NT2/D1 (cell line): ENCODE measurements around the gene LAMTOR2.

Source experiments
- SUZ12 ChIP-seq: IDR thresholded peaks from 2 replicates; pipeline ENCODE4 v1.6.1; 2011; ENCODE audit not compliant: insufficient read length, insufficient read depth; ENCODE audit errors: extremely low read depth
- YY1 ChIP-seq: IDR thresholded peaks from 2 replicates; pipeline ENCODE4 v1.6.1; 2011; ENCODE audit not compliant: insufficient read length, insufficient read depth
- ZNF274 ChIP-seq: IDR thresholded peaks from 2 replicates; pipeline ENCODE4 v1.6.1; 2011; ENCODE audit warnings: mild to moderate bottlenecking, low read depth, low read length

GRCh38 chr1:156073740-156074139, 19.2 kb downstream of the LAMTOR2 start:
- no peak for TF ChIP-seq SUZ12
- TF ChIP-seq ZNF274 = no peak
- no peak for TF ChIP-seq YY1
